HEK293 (cell line): ENCODE results near the gene PAK5.

Experiments
- CTCF ChIA-PET: fragments of 350-600 bp; formaldehyde crosslinking; extraction: SDS; loops from one replicate; lab custom pipeline; 2021; ENCODE audit warnings: antibody characterized with exemption; lab: Yijun Ruan, JAX
- POLR2A ChIA-PET: fragments of 300-600 bp; formaldehyde crosslinking; extraction: SDS; loops from one replicate; lab custom pipeline; 2020; ENCODE audit warnings: antibody characterized with exemption, inconsistent platforms; lab: Yijun Ruan, JAX
- H3K27ac ChIP-seq: fragments of 200-500 bp; sonication (Bioruptor generic); 2 replicates; pipeline ENCODE4 v1.5.1; 2014; ENCODE audit warnings: low read depth, low read length, control low read depth, inconsistent platforms; ENCODE audit errors: extremely low read depth
- H3K36me3 ChIP-seq, 2 experiments: fragments of 200-500 bp in 1 of 2; sonication (Bioruptor generic) in 1 of 2; 1 replicate in 1 of 2; 2 replicates in 1 of 2; pipeline ENCODE4 v1.5.1; 2014 to 2017; ENCODE audit warnings: inconsistent platforms in 2 of 2, low read length in 2 of 2; ENCODE audit not compliant: control insufficient read depth in 2 of 2, insufficient read depth in 1 of 2
- H3K4me1 ChIP-seq: fragments of 200-500 bp; sonication (Bioruptor generic); 2 replicates; pipeline ENCODE4 v1.5.1; 2014; ENCODE audit warnings: mild to moderate bottlenecking, low read length, inconsistent platforms; ENCODE audit not compliant: control insufficient read depth, insufficient read depth
- H3K4me3 ChIP-seq: 2 replicates; pipeline ENCODE4 v1.5.1; 2011; ENCODE audit warnings: low read depth, mild to moderate bottlenecking, control low read depth, low read length, moderate library complexity
- H3K9me3 ChIP-seq: fragments of 200-500 bp; sonication (Bioruptor generic); 2 replicates; pipeline ENCODE4 v1.5.1; 2014; ENCODE audit warnings: low read depth, low read length, inconsistent platforms; ENCODE audit not compliant: control insufficient read depth, insufficient read depth
- ELK4 ChIP-seq: IDR thresholded peaks from 2 replicates; pipeline ENCODE4 v1.6.1; 2011; ENCODE audit warnings: mild to moderate bottlenecking, low read depth, low read length, borderline replicate concordance
- KLF16 ChIP-seq: fragments of 450-650 bp; formaldehyde crosslinking; IDR thresholded peaks from 2 replicates; pipeline ENCODE4 v1.5.1; 2017; ENCODE audit warnings: missing biosample characterization, missing genetic modification characterization
- SALL2 ChIP-seq: fragments of 450-650 bp; formaldehyde crosslinking; IDR thresholded peaks from 2 replicates; pipeline ENCODE4 v1.5.0; 2017; ENCODE audit warnings: missing biosample characterization, mild to moderate bottlenecking, missing genetic modification characterization, borderline replicate concordance
- TSHZ1 ChIP-seq: fragments of 450-650 bp; formaldehyde crosslinking; IDR thresholded peaks from 2 replicates; pipeline ENCODE4 v1.5.1; 2016; ENCODE audit warnings: missing biosample characterization, missing genetic modification characterization, borderline replicate concordance
- ZFHX2 ChIP-seq: fragments of 450-650 bp; formaldehyde crosslinking; conservative IDR thresholded peaks from 2 replicates; pipeline ENCODE4 v1.5.1; 2016; ENCODE audit warnings: missing biosample characterization, missing genetic modification characterization
- ZIC2 ChIP-seq: fragments of 450-650 bp; formaldehyde crosslinking; IDR thresholded peaks from 2 replicates; pipeline ENCODE4 v1.5.1; 2016; ENCODE audit warnings: missing biosample characterization, missing genetic modification characterization
- ZNF112 ChIP-seq: fragments of 450-650 bp; formaldehyde crosslinking; IDR thresholded peaks from 2 replicates; pipeline ENCODE4 v1.5.0; 2017; ENCODE audit warnings: missing biosample characterization, missing genetic modification characterization
- ZNF140 ChIP-seq: fragments of 450-650 bp; formaldehyde crosslinking; IDR thresholded peaks from 2 replicates; pipeline ENCODE4 v1.5.1; 2016; ENCODE audit warnings: missing biosample characterization, missing genetic modification characterization
- ZNF155 ChIP-seq: fragments of 450-650 bp; formaldehyde crosslinking; IDR thresholded peaks from 2 replicates; pipeline ENCODE4 v1.5.1; 2016; ENCODE audit warnings: missing biosample characterization, missing genetic modification characterization
- ZNF157 ChIP-seq: fragments of 450-650 bp; formaldehyde crosslinking; IDR thresholded peaks from 2 replicates; pipeline ENCODE4 v1.5.1; 2016; ENCODE audit warnings: missing biosample characterization, missing genetic modification characterization
- ZNF169 ChIP-seq: fragments of 450-650 bp; formaldehyde crosslinking; IDR thresholded peaks from 2 replicates; pipeline ENCODE4 v1.5.1; 2016; ENCODE audit warnings: missing biosample characterization, missing genetic modification characterization
- ZNF580 ChIP-seq: fragments of 450-650 bp; formaldehyde crosslinking; IDR thresholded peaks from 2 replicates; pipeline ENCODE4 v1.5.1; 2016; ENCODE audit warnings: missing biosample characterization, missing genetic modification characterization
- ZNF585B ChIP-seq: fragments of 450-650 bp; formaldehyde crosslinking; IDR thresholded peaks from 2 replicates; pipeline ENCODE4 v1.5.1; 2016; ENCODE audit warnings: missing biosample characterization, missing genetic modification characterization
- ZNF670 ChIP-seq: fragments of 450-650 bp; formaldehyde crosslinking; IDR thresholded peaks from 2 replicates; pipeline ENCODE4 v1.5.1; 2016; ENCODE audit warnings: missing biosample characterization, missing genetic modification characterization, low read depth
- ZNF791 ChIP-seq: fragments of 450-650 bp; formaldehyde crosslinking; IDR thresholded peaks from 2 replicates; pipeline ENCODE4 v1.5.1; 2016; ENCODE audit warnings: missing biosample characterization, missing genetic modification characterization
- TF ChIP-seq, protein P1 (sequence below): fragments of 450-650 bp; formaldehyde crosslinking; IDR thresholded peaks from 2 replicates; pipeline ENCODE4 v1.5.1; 2017; ENCODE audit warnings: missing biosample characterization, missing genetic modification characterization
- TF ChIP-seq, protein P2 (sequence below): fragments of 450-650 bp; formaldehyde crosslinking; IDR thresholded peaks from 2 replicates; pipeline ENCODE4 v1.5.1; 2017; ENCODE audit warnings: missing biosample characterization, missing genetic modification characterization

PAK5 gene

GRCh38 chr20:9565910-9566550 is 272.8 kb downstream of the PAK5 start:
- H3K27ac ChIP-seq: no peak overlapping the region
- no peaks in the 10 kb centered on the region for H3K36me3 ChIP-seq
- no peak overlapping the region for H3K4me3 ChIP-seq
- ChIA-PET CTCF (no interaction called here), POLR2A (no interaction called here)
- H3K4me1 ChIP-seq: no peaks in the 10 kb centered on the region
- TF ChIP-seq ZIC2 (tag by site-specific recombination) (no peak), ZNF670 (tag by site-specific recombination) (no peak), ZNF580 (tag by site-specific recombination) (no peak), KLF16 (tag by site-specific recombination) (no peak)
- TF ChIP-seq, protein P1, sequence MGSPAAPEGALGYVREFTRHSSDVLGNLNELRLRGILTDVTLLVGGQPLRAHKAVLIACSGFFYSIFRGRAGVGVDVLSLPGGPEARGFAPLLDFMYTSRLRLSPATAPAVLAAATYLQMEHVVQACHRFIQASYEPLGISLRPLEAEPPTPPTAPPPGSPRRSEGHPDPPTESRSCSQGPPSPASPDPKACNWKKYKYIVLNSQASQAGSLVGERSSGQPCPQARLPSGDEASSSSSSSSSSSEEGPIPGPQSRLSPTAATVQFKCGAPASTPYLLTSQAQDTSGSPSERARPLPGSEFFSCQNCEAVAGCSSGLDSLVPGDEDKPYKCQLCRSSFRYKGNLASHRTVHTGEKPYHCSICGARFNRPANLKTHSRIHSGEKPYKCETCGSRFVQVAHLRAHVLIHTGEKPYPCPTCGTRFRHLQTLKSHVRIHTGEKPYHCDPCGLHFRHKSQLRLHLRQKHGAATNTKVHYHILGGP (tag by site-specific recombination): no peak
- H3K9me3 ChIP-seq: no peaks in the 10 kb centered on the region

- no peak overlapping the region for H3K27ac ChIP-seq
- ChIA-PET CTCF (interaction anchor here (0.6 to 3.5 kb wide), 3 partner anchors 36 to 340 kb away, joined by 5 to 13 read pairs (median 7); no protein-coding TSS in a partner anchor), POLR2A (no interaction called here)
- TF ChIP-seq ZNF169 (no peak), ZNF585B (no peak), SALL2 (no peak), ZNF140 (tag by site-specific recombination) (no peak), ZNF157 (tag by site-specific recombination) (no peak), ZFHX2 (tag by site-specific recombination) (no peak), ZNF791 (tag by site-specific recombination) (no peak), TSHZ1 (tag by site-specific recombination) (no peak), ZNF155 (no peak), ELK4 (no peak), ZNF112 (tag by site-specific recombination) (no peak)
- TF ChIP-seq, protein P2, sequence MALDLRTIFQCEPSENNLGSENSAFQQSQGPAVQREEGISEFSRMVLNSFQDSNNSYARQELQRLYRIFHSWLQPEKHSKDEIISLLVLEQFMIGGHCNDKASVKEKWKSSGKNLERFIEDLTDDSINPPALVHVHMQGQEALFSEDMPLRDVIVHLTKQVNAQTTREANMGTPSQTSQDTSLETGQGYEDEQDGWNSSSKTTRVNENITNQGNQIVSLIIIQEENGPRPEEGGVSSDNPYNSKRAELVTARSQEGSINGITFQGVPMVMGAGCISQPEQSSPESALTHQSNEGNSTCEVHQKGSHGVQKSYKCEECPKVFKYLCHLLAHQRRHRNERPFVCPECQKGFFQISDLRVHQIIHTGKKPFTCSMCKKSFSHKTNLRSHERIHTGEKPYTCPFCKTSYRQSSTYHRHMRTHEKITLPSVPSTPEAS (tag by site-specific recombination): no peak
- no peaks in the 10 kb centered on the region for H3K4me1 ChIP-seq
- no peak overlapping the region for H3K4me3 ChIP-seq
- H3K9me3 ChIP-seq: no peaks in the 10 kb centered on the region
- no peaks in the 10 kb centered on the region for H3K36me3 ChIP-seq
Measured at GRCh38 chr20:9557411-9557810, 281.5 kb downstream of the PAK5 start.
